Fibroblast of skin of abdomen (primary cell): Measurements from ENCODE around the gene COX14. TPM values are rescaled to one million over a fixed set of nuclear protein-coding genes. Genes with fewer than 3 reads are reported as not detected.
"Not testable (repeated sequence)": the region's sequence is repeated elsewhere in the genome, so short reads cannot be mapped to it uniquely, and the experiment has no call there.

Source experiments
- DNase-seq: peaks from one replicate; pipeline ENCODE4 v3.0.0-alpha.2; 2013
- polyA plus RNA-seq, 2 experiments: library from polyadenylated mRNA; unstranded; fragments of 120-200 nt; gene quantifications; one replicate each; pipeline ENCODE4 v1.2.1, GENCODE V29; 2013; ENCODE audit not compliant: insufficient read length in 2 of 2

The COX14 gene
- polyA plus RNA-seq (2013, experiment 1 of 2; ENCODE audit: insufficient read length): 35.1 TPM
- polyA plus RNA-seq (2013, experiment 2 of 2; ENCODE audit: insufficient read length): 31.8 TPM

GRCh38 chr12:50111693-50112455 is at the start of gene COX14:
COX14 (plus strand) TSS chr12:50112236; CDS start chr12:50120044, 7,808 bp downstream.
- peak; percentile 100 for DNase-seq

DNA sequence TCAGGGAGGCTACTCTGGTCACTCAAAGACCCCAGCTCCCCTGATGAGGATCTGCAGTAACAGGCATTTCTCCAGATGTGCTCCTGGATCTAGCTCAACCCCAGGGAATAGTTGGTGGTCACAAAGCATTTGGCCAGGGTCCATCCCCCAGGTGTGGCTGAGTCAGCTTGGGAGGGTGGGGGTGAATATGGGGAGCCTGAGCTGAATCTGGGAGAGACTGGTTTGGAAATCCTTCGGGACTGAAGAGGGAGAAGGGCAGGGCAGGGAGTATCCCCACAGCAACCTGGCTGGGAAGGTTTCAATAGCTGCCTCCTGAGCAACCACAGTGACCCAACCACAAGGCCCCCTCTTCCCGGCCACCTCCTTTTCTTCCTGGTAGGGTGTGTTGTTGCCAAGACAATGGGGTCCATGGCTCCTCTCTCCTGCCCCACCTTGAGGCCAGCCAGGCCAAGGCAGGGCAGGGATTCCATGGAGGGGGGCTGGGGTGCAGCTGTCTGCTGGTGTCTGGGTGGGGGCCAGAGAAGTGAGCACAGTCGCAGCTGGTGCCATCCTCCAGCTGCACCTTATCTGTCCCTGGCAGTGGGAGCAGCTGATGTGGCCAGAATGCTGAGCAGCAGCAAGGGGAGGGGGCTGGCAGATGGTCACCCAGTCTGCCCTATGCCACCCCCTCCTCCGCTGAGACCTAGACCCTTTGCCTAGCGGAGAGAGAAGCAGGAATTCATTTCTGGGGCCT is 49.1 kb upstream of the COX14 start:
- peak; percentile 34 for DNase-seq

DNA sequence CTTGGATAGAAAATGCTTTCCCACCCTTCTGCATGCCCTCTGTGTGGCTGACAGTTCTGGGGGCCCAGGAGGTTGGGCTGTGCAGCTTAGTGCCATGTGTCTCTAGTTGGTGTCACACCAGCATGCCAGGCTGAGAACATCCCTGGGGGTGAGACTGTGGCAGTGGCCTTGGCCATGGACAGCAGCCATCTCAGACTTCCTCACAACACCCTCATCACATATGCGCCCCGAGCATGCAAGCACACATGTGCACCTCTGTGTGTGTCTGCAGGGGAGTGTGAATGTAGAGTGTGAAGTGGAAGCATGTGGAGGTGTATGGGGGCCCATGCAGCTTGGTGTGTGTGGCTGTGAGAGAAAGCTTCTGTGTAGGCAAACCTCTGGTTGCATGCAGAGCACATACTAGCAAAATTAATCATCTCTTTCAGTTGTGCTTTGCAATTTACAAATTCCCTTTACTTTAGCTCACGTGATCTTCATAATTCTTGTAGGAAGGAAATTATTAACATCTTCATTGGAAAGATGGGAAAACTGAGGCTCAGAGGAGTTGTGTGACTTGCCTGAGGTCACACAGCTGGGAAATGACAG is 46.2 kb upstream of the COX14 start:
- peak; percentile 39 for DNase-seq

GRCh38 chr12:50066402-50066801 is 45.6 kb upstream of the COX14 start:
- peak; percentile 93 for DNase-seq

DNA sequence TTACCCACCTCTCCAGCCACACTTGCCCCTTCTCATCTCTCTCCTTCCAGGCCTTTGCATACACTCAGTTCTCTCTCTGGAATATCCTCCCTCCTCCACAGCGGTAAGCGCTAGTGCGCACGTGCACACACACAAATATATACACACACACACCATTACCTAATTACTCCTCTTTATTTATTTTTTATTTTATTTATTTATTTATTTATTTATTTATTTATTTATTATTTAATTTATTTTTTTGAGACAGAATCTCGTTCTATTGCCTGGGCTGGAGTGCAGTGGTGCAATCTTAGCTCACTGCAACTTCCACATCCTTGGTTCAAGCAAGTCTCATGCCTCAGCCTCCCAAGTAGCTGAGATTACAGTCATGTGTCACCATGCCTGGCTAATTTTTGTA is 43.0 kb upstream of the COX14 start:
- no peak for DNase-seq

DNA sequence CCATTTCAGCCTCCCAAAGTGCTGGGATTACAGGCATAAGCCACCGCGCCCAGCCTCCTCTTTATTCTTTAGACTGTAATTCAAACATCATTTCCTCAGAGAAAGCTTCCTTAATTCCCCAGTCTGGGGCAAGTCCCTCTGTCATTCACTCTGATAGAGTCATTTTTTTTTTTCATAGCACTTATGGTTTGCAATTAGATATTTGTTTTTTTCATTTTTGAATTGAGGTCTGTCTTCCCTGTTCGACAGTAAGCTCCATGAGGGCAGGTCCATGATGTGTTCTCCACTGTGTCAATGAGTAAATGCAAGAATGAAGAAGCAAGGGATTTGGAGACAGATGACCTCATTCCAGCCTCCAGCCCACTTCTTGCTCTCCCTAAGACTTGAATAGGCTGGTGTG is 42.5 kb upstream of the COX14 start:
- DNase-seq: no peak

DNA sequence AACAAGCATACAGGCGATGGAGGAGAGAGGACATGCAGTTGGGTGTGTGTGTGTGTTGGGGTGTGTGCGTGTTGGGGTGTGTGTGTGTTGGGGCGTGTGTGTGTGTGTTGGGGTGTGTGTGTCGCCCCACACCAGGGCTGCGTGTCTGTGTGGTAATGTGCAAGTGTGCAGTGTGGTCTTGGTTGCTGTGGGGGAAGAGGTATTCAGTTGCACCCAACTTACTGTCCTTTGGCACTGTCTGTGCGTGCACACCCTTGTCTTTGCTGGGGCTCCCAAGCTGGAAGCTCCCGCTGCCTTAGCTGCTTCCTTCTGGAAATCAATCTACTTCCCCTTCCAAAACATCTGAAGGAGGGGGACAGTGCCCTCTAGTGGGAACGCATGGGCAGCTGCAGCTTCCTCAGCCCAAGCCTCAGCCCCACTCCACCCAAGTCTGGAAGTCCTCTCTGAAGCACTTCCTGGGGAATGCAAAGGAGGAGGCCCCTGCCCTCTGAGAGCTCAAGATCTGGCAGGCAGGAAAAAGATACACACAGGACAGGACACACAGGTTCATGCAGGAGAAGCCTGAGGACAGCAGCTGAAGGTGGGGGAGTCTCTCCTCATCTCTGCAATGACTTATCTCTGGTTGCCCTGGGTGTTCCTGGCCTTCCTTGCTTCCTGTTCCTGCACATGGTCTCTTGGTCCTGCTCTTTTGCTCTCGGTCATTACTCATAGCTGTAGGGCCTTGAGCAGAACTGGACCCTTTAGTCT is 41.5 kb upstream of the COX14 start:
- DNase-seq: peak; percentile 78

GRCh38 chr12:50072198-50072907 is 39.7 kb upstream of the COX14 start:
- no peak for DNase-seq

GRCh38 chr12:50073206-50073605 is 38.8 kb upstream of the COX14 start:
- DNase-seq: no peak

DNA sequence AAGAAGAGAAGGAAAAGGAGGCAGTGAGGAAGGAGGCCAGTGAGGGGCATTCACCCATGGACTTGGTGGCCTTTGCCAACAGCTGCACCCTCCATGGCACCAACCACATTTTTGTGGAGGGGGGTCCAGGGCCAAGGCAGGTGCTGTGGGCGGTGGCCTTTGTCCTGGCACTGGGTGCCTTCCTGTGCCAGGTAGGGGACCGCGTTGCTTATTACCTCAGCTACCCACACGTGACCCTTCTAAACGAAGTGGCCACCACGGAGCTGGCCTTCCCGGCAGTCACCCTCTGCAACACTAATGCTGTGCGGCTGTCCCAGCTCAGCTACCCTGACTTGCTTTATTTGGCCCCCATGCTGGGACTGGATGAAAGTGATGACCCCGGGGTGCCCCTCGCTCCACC is 38.3 kb upstream of the COX14 start:
- no peak for DNase-seq

DNA sequence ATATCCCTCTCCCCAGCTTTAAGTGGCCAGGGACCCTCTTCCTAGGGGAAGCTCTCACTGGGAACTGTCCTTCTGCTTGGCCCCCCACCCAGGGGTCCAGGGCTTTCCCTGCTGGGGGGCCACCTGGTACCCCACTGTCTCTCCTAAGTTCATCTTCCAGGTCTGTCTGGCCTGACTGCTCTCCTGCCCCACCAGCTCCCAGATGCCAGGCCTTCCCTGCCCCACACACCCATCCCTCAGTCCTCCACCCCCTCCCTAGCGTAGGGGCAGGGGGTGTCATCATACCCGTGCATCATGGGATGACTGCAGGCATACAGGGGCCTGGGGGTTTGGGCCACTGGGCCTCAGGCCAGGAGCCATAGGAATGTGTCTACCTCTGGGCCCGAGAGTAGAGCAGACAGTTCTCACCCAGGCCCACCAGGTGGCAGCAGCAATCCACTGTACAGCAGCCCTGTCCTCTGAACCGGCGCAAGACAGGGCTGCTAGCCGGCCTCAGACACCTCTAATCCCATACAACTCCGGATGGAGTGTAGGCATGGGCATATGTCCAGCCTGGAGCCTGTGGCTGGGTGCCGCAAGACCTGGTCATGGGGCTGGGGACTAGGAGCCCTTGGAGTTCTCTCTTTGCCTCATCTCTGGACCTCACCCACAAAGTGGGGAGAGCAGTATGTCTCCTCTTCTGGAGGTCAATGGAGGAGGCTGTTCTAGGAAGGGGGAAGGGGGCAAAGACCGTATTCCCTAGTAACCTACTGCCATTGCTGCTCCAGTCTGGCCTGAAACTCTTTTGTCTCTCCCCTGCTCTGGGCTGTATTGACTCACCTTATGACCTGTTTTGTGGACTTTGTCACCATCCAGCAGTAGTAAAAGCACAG is 36.9 kb upstream of the COX14 start:
- DNase-seq: peak; percentile 76

GRCh38 chr12:50075808-50076170 is 36.2 kb upstream of the COX14 start:
- DNase-seq: no peak

- DNase-seq: no peak
Observed at GRCh38 chr12:50077099-50077498, 34.9 kb upstream of the COX14 start.

DNA sequence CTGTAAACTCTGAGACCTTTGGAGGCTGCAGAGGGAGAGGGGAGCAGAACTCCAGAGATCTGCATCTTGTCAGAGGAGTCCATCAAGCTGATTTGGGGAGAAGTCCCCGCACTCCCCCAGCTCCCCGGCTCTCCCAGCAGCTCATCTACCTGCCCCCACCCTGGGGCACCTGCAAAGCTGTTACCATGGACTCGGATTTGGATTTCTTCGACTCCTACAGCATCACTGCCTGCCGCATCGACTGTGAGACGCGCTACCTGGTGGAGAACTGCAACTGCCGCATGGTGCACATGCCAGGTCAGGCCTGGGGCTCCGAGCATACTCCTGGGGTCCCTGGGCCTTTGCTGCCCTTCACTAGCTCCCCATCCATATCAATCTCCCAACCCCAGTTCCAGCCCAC is 33.8 kb upstream of the COX14 start:
- DNase-seq: no peak

DNA sequence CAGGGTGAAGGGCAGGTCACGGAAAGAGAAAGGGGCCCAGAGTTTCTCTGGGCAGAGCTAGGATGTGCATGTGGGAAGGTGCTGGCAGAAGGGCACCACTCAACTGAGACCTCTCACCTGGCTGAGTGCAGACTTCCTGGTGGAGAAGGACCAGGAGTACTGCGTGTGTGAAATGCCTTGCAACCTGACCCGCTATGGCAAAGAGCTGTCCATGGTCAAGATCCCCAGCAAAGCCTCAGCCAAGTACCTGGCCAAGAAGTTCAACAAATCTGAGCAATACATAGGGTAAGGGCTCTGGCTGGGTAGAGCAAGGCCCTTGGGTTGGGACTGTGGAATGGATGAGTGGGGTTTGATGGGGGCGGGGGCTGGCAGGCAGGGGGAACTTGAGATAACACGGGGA is 32.3 kb upstream of the COX14 start:
- DNase-seq: no peak

DNA sequence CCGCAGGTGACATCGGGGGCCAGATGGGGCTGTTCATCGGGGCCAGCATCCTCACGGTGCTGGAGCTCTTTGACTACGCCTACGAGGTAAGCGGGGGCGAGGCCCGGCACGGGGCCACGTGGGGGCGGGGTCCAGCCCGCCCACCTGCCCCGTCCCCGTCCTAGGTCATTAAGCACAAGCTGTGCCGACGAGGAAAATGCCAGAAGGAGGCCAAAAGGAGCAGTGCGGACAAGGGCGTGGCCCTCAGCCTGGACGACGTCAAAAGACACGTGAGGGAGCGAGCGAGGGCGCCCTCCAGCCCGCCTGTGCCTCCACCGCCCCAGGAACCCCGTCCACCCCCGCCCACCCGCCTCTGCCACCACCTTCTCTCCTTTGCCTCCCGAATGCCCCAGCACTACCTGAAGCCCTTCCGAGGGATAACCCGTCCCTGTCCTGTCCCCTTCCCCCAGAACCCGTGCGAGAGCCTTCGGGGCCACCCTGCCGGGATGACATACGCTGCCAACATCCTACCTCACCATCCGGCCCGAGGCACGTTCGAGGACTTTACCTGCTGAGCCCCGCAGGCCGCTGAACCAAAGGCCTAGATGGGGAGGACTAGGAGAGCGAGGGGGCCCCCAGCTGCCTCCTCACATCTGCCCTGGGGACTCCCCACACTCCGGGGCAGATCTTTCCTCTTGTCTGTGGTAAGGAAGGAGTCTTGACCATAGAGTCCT is 30.8 kb upstream of the COX14 start:
- no peak for DNase-seq

DNA sequence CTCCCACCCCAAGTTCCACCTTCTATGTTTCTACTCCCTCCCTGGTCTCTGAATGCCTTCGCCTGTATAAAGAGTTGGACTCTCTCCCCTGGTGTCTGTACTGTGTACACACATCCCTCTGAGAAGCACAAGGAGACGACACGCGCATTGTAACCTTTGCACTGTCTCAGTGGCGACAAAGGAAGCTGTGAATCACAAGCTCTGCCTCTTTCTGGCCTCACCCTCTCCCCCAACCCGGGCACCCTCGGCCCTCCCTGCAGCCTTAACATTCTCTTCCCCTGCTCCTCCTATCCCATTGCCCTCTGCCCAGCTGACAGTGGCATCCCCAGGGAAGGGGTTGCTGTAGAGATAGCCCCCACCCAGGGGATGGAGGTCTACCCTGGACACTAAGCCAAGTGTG is 29.4 kb upstream of the COX14 start:
- no peak for DNase-seq

GRCh38 chr12:50083301-50083700 is 28.7 kb upstream of the COX14 start:
- DNase-seq: no peak

GRCh38 chr12:50084409-50084774 is 27.6 kb upstream of the COX14 start:
- DNase-seq: not testable (repeated sequence)

DNA sequence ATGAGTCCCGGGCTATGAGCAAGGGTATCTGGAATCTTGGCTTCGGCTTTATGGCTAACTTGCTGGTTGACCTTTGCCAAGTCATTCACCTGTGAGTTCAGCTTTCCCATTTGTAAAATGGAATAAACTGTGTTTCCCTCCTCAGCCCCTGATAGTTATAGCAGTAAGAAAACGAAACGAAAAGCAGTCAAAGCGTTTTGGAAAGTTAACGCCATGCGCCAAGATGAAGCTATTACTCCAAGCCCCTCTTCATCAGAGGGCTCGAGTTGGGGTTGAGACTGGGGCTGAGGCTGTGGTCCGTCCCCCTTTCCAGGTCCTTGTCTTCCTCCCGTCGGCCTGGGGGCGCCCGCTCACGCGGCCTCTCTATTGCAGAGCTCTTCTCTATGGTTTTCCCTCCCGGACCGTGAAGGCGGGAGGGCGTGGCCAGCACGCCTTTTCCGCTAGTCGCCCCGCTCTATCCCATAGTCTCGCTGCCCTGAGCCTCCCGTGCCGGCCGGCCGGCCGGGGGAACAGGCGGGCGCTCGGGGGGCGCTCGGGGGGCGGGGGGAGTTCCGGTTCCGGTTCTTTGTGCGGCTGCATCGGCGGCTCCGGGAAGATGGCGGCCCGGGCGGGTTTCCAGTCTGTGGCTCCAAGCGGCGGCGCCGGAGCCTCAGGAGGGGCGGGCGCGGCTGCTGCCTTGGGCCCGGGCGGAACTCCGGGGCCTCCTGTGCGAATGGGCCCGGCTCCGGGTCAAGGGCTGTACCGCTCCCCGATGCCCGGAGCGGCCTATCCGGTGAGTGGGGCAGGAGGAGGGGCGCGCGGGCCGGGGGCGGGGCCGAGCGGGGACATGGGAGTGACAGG is 27.0 kb upstream of the COX14 start, which contains the start of gene SMARCD1:
SMARCD1 (plus strand) TSS at position 568 of the 840 bp plus-strand sequence; CDS start at position 596, 28 bp downstream.
- peak; percentile 95 for DNase-seq
